ENCODE results near the gene WDR88.
A peak's percentile ranks its signal among the peaks of the same experiment; 100 is the strongest.

Gene WDR88

DNA sequence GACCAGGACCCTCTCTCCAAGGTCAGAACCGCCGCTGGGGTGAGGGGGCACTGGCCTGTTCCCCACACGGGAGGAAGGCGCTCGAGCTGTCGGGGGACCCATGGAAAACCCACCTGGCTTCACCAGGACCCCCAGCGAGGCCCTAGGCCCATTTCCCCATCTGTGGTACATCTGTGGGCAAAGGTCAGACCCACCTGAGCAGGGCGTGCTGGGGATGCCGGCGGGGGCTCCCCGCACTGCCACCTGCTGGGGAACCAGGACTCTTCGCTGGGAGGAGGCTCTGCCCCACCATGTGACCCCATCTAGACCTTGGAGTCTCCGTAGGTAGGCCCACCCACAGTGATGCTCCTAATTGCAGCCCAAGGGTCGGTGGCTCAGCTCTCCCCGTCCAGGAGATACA is 511 bp downstream of the WDR88 start:
- Histone ChIP-seq H3K27ac (replicated peaks) (no peak overlapping the region), H3K4me3 (replicated peaks; ENCODE audit: insufficient read depth, low read length) (no peak overlapping the region), H3K27me3 (ENCODE audit: insufficient read depth, poor library complexity, severe bottlenecking) (no peaks in the 10 kb centered on the region)
- DNase-seq (ENCODE audit: low read depth in 1 of 2, low spot score in 1 of 2): no peak
- TF ChIP-seq GABPA (IDR thresholded peaks at IDR 0.05; ENCODE audit: low read depth) (no peak), POLR2AphosphoS5 (IDR thresholded peaks at IDR 0.05; ENCODE audit: low read depth) (no peak), SPI1 (IDR thresholded peaks at IDR 0.05; ENCODE audit: borderline replicate concordance, low read depth) (no peak)
- TF ChIP-seq, protein P1, sequence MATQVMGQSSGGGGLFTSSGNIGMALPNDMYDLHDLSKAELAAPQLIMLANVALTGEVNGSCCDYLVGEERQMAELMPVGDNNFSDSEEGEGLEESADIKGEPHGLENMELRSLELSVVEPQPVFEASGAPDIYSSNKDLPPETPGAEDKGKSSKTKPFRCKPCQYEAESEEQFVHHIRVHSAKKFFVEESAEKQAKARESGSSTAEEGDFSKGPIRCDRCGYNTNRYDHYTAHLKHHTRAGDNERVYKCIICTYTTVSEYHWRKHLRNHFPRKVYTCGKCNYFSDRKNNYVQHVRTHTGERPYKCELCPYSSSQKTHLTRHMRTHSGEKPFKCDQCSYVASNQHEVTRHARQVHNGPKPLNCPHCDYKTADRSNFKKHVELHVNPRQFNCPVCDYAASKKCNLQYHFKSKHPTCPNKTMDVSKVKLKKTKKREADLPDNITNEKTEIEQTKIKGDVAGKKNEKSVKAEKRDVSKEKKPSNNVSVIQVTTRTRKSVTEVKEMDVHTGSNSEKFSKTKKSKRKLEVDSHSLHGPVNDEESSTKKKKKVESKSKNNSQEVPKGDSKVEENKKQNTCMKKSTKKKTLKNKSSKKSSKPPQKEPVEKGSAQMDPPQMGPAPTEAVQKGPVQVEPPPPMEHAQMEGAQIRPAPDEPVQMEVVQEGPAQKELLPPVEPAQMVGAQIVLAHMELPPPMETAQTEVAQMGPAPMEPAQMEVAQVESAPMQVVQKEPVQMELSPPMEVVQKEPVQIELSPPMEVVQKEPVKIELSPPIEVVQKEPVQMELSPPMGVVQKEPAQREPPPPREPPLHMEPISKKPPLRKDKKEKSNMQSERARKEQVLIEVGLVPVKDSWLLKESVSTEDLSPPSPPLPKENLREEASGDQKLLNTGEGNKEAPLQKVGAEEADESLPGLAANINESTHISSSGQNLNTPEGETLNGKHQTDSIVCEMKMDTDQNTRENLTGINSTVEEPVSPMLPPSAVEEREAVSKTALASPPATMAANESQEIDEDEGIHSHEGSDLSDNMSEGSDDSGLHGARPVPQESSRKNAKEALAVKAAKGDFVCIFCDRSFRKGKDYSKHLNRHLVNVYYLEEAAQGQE (IDR thresholded peaks at IDR 0.05; ENCODE audit: insufficient replicate concordance, low read depth): no peak
- TF ChIP-seq, protein P2, sequence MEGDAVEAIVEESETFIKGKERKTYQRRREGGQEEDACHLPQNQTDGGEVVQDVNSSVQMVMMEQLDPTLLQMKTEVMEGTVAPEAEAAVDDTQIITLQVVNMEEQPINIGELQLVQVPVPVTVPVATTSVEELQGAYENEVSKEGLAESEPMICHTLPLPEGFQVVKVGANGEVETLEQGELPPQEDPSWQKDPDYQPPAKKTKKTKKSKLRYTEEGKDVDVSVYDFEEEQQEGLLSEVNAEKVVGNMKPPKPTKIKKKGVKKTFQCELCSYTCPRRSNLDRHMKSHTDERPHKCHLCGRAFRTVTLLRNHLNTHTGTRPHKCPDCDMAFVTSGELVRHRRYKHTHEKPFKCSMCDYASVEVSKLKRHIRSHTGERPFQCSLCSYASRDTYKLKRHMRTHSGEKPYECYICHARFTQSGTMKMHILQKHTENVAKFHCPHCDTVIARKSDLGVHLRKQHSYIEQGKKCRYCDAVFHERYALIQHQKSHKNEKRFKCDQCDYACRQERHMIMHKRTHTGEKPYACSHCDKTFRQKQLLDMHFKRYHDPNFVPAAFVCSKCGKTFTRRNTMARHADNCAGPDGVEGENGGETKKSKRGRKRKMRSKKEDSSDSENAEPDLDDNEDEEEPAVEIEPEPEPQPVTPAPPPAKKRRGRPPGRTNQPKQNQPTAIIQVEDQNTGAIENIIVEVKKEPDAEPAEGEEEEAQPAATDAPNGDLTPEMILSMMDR (IDR thresholded peaks at IDR 0.05; ENCODE audit: insufficient read depth, low read length): no peak

DNA sequence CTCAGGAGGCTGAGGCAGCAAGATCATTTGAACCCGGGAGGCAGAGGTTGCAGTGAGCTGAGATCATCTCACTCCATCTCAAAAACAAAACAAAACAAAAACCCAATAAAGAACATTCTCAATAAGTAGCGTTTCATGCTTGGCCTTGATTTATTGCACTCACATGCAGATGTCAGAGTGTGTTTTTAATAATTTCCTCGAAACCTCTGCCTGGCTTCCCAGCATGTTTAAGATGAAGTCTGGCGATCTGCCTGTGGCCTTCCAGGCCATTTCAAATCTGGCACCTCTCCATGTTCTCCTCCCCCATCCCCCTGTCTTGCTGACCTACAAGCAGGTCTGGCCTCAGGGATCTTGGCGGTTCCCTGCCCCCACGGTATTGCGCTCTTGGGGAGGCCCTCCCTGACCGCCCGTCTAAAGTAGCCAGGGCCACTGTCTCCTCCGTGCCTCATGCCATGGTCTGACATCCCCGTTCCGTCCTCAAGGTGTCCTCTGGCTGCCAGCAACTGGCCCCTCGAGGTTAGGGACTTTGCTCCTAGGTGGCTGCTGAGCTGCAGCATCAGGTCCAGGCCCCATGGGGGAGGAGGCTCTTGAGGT is 1.6 kb downstream of the WDR88 start:
- TF ChIP-seq, protein P1 (IDR thresholded peaks at IDR 0.05; ENCODE audit: insufficient replicate concordance, low read depth): no peak
- TF ChIP-seq, protein P2 (IDR thresholded peaks at IDR 0.05; ENCODE audit: insufficient read depth, low read length): no peak
- no peak for TF ChIP-seq GABPA (IDR thresholded peaks at IDR 0.05; ENCODE audit: low read depth)
- TF ChIP-seq POLR2AphosphoS5 (IDR thresholded peaks at IDR 0.05; ENCODE audit: low read depth): no peak
- TF ChIP-seq SPI1 (IDR thresholded peaks at IDR 0.05; ENCODE audit: borderline replicate concordance, low read depth): no peak
- Histone ChIP-seq H3K27ac (replicated peaks) (no peak overlapping the region), H3K27me3 (ENCODE audit: insufficient read depth, poor library complexity, severe bottlenecking) (no peaks in the 10 kb centered on the region), H3K4me3 (replicated peaks; ENCODE audit: insufficient read depth, low read length) (no peak overlapping the region)
- no peak for DNase-seq (ENCODE audit: low read depth in 1 of 2, low spot score in 1 of 2)

DNA sequence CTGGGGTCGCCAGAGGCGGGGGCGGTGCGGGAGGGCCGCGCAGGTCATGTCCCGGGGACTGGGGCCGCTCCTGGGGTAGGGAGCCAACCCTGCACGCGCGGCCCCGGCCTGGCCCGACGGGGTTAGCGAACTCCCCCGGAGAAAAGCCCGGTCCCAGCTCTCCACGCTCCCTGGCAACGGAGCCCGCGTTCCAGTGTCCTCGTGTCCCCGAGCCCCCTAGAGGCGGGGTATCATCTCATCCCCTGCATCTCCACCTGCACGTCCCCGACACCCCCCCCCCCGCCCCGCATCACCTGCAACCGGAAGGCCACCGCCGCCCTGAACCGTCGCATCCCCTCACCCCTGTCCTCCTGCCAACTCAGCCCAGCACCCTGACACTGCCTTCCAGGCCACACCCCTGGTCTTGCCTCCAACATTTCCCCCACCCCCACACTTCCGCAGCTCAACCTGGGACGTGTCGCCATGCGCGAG is 2.7 kb downstream of the WDR88 start:
- Histone ChIP-seq H3K27ac (replicated peaks) (no peak overlapping the region), H3K27me3 (ENCODE audit: insufficient read depth, poor library complexity, severe bottlenecking) (no peaks in the 10 kb centered on the region), H3K4me3 (replicated peaks; ENCODE audit: insufficient read depth, low read length) (0 out of 2 replicates have a peak overlapping the region, but pooled peaks have one; percentile 6)
- TF ChIP-seq POLR2AphosphoS5 (IDR thresholded peaks at IDR 0.05; ENCODE audit: low read depth) (no peak), SPI1 (IDR thresholded peaks at IDR 0.05; ENCODE audit: borderline replicate concordance, low read depth) (no peak), GABPA (IDR thresholded peaks at IDR 0.05; ENCODE audit: low read depth) (no peak)
- TF ChIP-seq, protein P2 (IDR thresholded peaks at IDR 0.05; ENCODE audit: insufficient read depth, low read length): no peak
- TF ChIP-seq, protein P1 (IDR thresholded peaks at IDR 0.05; ENCODE audit: insufficient replicate concordance, low read depth): no peak
- peak in 1 of 2 experiments; percentile 28 for DNase-seq (ENCODE audit: low read depth in 1 of 2, low spot score in 1 of 2)
